ENCODE measurements around the gene GOLGA6L10.
"Not testable (repeated sequence)": the region's sequence is repeated elsewhere in the genome, so short reads cannot be mapped to it uniquely, and the experiment has no call there.

DNA sequence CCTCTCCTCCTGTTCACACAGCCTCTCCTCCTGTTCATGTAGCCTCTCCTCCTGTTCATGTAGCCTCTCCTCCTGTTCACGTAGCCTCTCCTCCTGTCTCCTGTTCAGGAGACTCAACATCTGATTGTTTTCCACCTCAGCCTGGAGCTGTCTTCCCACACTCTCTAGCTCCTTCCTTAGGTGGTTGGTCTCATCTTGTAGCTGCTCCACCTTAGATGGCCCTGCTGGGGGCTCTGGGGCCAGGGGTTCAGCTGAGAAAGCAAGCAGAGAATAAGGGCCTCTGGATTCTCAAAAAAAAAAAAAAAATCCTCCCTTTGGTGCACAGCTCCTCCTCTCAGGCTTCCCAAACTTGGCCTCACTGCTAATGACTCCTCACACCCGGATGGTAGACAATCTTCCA is 4.1 kb downstream of the GOLGA6L10 start:
- not testable (repeated sequence) for TF ChIP-seq ARNTL (CRISPR knock-in tag; IDR thresholded peaks at IDR 0.05; ENCODE audit: borderline replicate concordance, low read depth); ZFP30 (CRISPR knock-in tag; IDR thresholded peaks at IDR 0.05); ZNF565 (CRISPR knock-in tag; conservative IDR thresholded peaks at IDR 0.05; ENCODE audit: low read depth); TOX (CRISPR knock-in tag; IDR thresholded peaks at IDR 0.05; ENCODE audit: borderline replicate concordance); RARB (CRISPR knock-in tag; IDR thresholded peaks at IDR 0.05); CSDC2 (CRISPR knock-in tag; IDR thresholded peaks at IDR 0.05); OSR1 (CRISPR knock-in tag; IDR thresholded peaks at IDR 0.05); ZFP3 (CRISPR knock-in tag; IDR thresholded peaks at IDR 0.05); ZNF70 (CRISPR knock-in tag; IDR thresholded peaks at IDR 0.05); PPARA (CRISPR knock-in tag; IDR thresholded peaks at IDR 0.05; ENCODE audit: borderline replicate concordance); TCF4 (CRISPR knock-in tag; IDR thresholded peaks at IDR 0.05; ENCODE audit: borderline replicate concordance)
- TF ChIP-seq, protein P1, sequence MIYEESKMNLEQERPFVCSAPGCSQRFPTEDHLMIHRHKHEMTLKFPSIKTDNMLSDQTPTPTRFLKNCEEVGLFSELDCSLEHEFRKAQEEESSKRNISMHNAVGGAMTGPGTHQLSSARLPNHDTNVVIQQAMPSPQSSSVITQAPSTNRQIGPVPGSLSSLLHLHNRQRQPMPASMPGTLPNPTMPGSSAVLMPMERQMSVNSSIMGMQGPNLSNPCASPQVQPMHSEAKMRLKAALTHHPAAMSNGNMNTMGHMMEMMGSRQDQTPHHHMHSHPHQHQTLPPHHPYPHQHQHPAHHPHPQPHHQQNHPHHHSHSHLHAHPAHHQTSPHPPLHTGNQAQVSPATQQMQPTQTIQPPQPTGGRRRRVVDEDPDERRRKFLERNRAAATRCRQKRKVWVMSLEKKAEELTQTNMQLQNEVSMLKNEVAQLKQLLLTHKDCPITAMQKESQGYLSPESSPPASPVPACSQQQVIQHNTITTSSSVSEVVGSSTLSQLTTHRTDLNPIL (CRISPR knock-in tag; IDR thresholded peaks at IDR 0.05; ENCODE audit: low read depth), result not testable (repeated sequence)
- TF ChIP-seq, protein P2, sequence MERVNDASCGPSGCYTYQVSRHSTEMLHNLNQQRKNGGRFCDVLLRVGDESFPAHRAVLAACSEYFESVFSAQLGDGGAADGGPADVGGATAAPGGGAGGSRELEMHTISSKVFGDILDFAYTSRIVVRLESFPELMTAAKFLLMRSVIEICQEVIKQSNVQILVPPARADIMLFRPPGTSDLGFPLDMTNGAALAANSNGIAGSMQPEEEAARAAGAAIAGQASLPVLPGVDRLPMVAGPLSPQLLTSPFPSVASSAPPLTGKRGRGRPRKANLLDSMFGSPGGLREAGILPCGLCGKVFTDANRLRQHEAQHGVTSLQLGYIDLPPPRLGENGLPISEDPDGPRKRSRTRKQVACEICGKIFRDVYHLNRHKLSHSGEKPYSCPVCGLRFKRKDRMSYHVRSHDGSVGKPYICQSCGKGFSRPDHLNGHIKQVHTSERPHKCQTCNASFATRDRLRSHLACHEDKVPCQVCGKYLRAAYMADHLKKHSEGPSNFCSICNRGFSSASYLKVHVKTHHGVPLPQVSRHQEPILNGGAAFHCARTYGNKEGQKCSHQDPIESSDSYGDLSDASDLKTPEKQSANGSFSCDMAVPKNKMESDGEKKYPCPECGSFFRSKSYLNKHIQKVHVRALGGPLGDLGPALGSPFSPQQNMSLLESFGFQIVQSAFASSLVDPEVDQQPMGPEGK (CRISPR knock-in tag; IDR thresholded peaks at IDR 0.05; ENCODE audit: borderline replicate concordance), result not testable (repeated sequence)
- TF ChIP-seq, protein P3, sequence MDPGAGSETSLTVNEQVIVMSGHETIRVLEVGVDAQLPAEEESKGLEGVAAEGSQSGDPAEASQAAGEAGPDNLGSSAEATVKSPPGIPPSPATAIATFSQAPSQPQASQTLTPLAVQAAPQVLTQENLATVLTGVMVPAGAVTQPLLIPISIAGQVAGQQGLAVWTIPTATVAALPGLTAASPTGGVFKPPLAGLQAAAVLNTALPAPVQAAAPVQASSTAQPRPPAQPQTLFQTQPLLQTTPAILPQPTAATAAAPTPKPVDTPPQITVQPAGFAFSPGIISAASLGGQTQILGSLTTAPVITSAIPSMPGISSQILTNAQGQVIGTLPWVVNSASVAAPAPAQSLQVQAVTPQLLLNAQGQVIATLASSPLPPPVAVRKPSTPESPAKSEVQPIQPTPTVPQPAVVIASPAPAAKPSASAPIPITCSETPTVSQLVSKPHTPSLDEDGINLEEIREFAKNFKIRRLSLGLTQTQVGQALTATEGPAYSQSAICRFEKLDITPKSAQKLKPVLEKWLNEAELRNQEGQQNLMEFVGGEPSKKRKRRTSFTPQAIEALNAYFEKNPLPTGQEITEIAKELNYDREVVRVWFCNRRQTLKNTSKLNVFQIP (CRISPR knock-in tag; IDR thresholded peaks at IDR 0.05; ENCODE audit: borderline replicate concordance, low read depth), result not testable (repeated sequence)

Measured in SK-N-SH treated with all-trans-retinoic acid at 6 μM for 48 hours (cell line).